K562 (cell line): ENCODE measurements around the gene CSTPP1. TPM values are rescaled to one million over a fixed set of nuclear protein-coding genes. Genes with fewer than 3 reads are reported as not detected.

Experiments used
- ATAC-seq: fragments of 200-7000 bp; cut with Tn5 transposase; 3 replicates; pipeline ENCODE4 v1.9.1; 2020; ENCODE audit warnings: moderate library complexity
- BruUV-seq: library from RNA; stranded (reverse); fragments of 400-500 nt; replicated peaks from 2 replicates; lab custom pipeline; 2021; lab: Mats Ljungman, UMichigan
- CTCF ChIA-PET: fragments of 300-600 bp; formaldehyde crosslinking; extraction: SDS; loops from one replicate; lab custom pipeline; 2021; ENCODE audit warnings: low intra/inter-chr PET ratio; lab: Yijun Ruan, JAX
- POLR2A ChIA-PET: fragments of 300-600, 350-650 bp; sonication (Branson Sonifier 250); formaldehyde crosslinking; extraction: SDS; loops from one replicate; lab custom pipeline; 2021; ENCODE audit warnings: antibody characterized with exemption, inconsistent platforms; lab: Yijun Ruan, JAX
- DNase-seq, 4 experiments: peaks; one replicate each; pipeline versions ENCODE4 v3.0.0 to v3.0.0-alpha.2; 2011 to 2018; ENCODE audit warnings: low spot score in 3 of 4, mixed read lengths in 3 of 4; ENCODE audit errors: extremely low read depth in 1 of 4
- FAIRE-seq: peaks from 2 replicates; lab custom pipeline; 2011; peaks lifted over from hg19 to GRCh38; lab: Jason Lieb, UNC
- H2AFZ ChIP-seq: 2 replicates; pipeline ENCODE4 v1.6.0; 2011; ENCODE audit warnings: low read depth, low read length, control low read depth, inconsistent platforms
- H3K27ac ChIP-seq: fragments of 200-600 bp; 3 replicates; pipeline ENCODE4 v1.8.0; 2011; ENCODE audit warnings: low read depth, mild to moderate bottlenecking, control low read depth, inconsistent platforms, low read length, moderate library complexity, mixed read lengths; ENCODE audit errors: extremely low read depth
- H3K27me3 ChIP-seq, 2 experiments: fragments of 300-600 bp in 1 of 2; 2 replicates in 1 of 2; 3 replicates in 1 of 2; pipeline versions ENCODE4 v1.6.0 to v1.8.0; 2011; ENCODE audit warnings: inconsistent platforms in 2 of 2, low read length in 2 of 2, mild to moderate bottlenecking in 1 of 2, mixed read lengths in 1 of 2, moderate library complexity in 1 of 2; ENCODE audit not compliant: control insufficient read depth in 2 of 2, insufficient read depth in 2 of 2
- H3K36me3 ChIP-seq: fragments of 300-600 bp; 3 replicates; pipeline ENCODE4 v1.8.0; 2011; ENCODE audit warnings: mild to moderate bottlenecking, low read length, inconsistent platforms; ENCODE audit not compliant: control insufficient read depth, insufficient read depth
- H3K4me1 ChIP-seq, 2 experiments: fragments of 200-600 bp in 1 of 2; replicated peaks in 1 of 2; 2 replicates in 1 of 2; 3 replicates in 1 of 2; pipeline versions ENCODE4 v1.5.1 to v1.8.0; 2011; ENCODE audit warnings: inconsistent platforms in 2 of 2, low read length in 2 of 2, mild to moderate bottlenecking in 1 of 2, mixed read lengths in 1 of 2, moderate library complexity in 1 of 2; ENCODE audit not compliant: control insufficient read depth in 2 of 2, insufficient read depth in 2 of 2
- H3K4me2 ChIP-seq: 2 replicates; pipeline ENCODE4 v1.6.1; 2011; ENCODE audit warnings: low read length, control low read depth, inconsistent platforms, mixed read lengths; ENCODE audit not compliant: insufficient read depth
- H3K4me3 ChIP-seq: fragments of 200-600 bp; sonication (generic), shearing (Covaris generic); 2 replicates; pipeline ENCODE4 v1.5.1; 2016; ENCODE audit warnings: control low read depth, inconsistent platforms
- H3K79me2 ChIP-seq: fragments of 200-600 bp; 3 replicates; pipeline ENCODE4 v1.8.0; 2011; ENCODE audit warnings: low read length, inconsistent platforms; ENCODE audit not compliant: control insufficient read depth, insufficient read depth
- H3K9ac ChIP-seq, 2 experiments: 2 replicates each; pipeline versions ENCODE4 v1.6.0 to v1.6.1; 2011; ENCODE audit warnings: low read depth in 2 of 2, low read length in 2 of 2, control low read depth in 1 of 2, inconsistent platforms in 1 of 2, mild to moderate bottlenecking in 1 of 2, mixed read lengths in 1 of 2; ENCODE audit not compliant: insufficient read depth in 1 of 2
- H3K9me1 ChIP-seq: one replicate; pipeline ENCODE4 v1.6.0; 2011; ENCODE audit warnings: inconsistent platforms, mild to moderate bottlenecking, low read length, moderate library complexity; ENCODE audit not compliant: control insufficient read depth, insufficient read depth
- H3K9me3 ChIP-seq: replicated peaks from 2 replicates; pipeline ENCODE4 v1.5.1; 2011; ENCODE audit warnings: low read depth, low read length, inconsistent platforms; ENCODE audit not compliant: control insufficient read depth, insufficient read depth
- H4K20me1 ChIP-seq: replicated peaks from 2 replicates; pipeline ENCODE4 v1.6.1; 2011; ENCODE audit warnings: low read length, inconsistent platforms, mixed read lengths; ENCODE audit not compliant: control insufficient read depth, insufficient read depth
- ADNP ChIP-seq: fragments of 200-800 bp; sonication (Bioruptor generic); IDR thresholded peaks from 2 replicates; pipeline ENCODE4 v1.6.1; 2016; ENCODE audit warnings: missing genetic modification characterization, missing compliant biosample characterization
- ATF1 ChIP-seq, 2 experiments: fragments of 450-650 bp in 1 of 2; IDR thresholded peaks; 2 replicates each; pipeline ENCODE4 v1.6.1; 2016; ENCODE audit warnings: missing compliant biosample characterization in 1 of 2, missing genetic modification characterization in 1 of 2
- BACH1 ChIP-seq: fragments of 200-800 bp; sonication (Bioruptor generic); IDR thresholded peaks from 2 replicates; pipeline ENCODE4 v1.6.1; 2016; ENCODE audit warnings: missing genetic modification characterization, missing compliant biosample characterization
- CBX5 ChIP-seq: IDR thresholded peaks from 2 replicates; pipeline ENCODE4 v1.6.1; 2014; ENCODE audit warnings: low read depth, borderline replicate concordance
- CCAR2 ChIP-seq: fragments of 200-400 bp; formaldehyde crosslinking; IDR thresholded peaks from 2 replicates; pipeline ENCODE4 v1.6.1; 2017; ENCODE audit warnings: mild to moderate bottlenecking, low read depth, low read length
- E2F3 ChIP-seq: fragments of 250-450 bp; sonication (Bioruptor Pico); IDR thresholded peaks from 2 replicates; pipeline ENCODE4 v1.4.0; 2020; ENCODE audit warnings: mild to moderate bottlenecking
- EGR1 ChIP-seq: fragments of 450-650 bp; conservative IDR thresholded peaks from 2 replicates; pipeline ENCODE4 v1.6.1; 2017; ENCODE audit warnings: mild to moderate bottlenecking
- NFE2 ChIP-seq: IDR thresholded peaks from 2 replicates; pipeline ENCODE4 v1.6.1; 2014; ENCODE audit warnings: antibody characterized with exemption, low read depth
- RB1 ChIP-seq: fragments of 450-650 bp; IDR thresholded peaks from 2 replicates; pipeline ENCODE4 v1.6.1; 2017; ENCODE audit warnings: low read depth, mild to moderate bottlenecking
- ZFPM2 ChIP-seq: fragments of 250-450 bp; sonication (Bioruptor Pico); IDR thresholded peaks from 2 replicates; pipeline ENCODE4 v1.5.1; 2022; ENCODE audit warnings: mild to moderate bottlenecking
- ZNF143 ChIP-seq: sonication (generic); formaldehyde crosslinking; IDR thresholded peaks from 2 replicates; pipeline ENCODE4 v1.9.0; 2022; ENCODE audit warnings: mild to moderate bottlenecking, missing genetic modification reagents
- ZNF316 ChIP-seq: fragments of 450-650 bp; IDR thresholded peaks from 2 replicates; pipeline ENCODE4 v1.6.1; 2016
- ZNF324 ChIP-seq: fragments of 250-450 bp; sonication (Bioruptor Pico); IDR thresholded peaks from 2 replicates; pipeline ENCODE4 v1.4.0; 2020; ENCODE audit warnings: mild to moderate bottlenecking
- ZNF431 ChIP-seq: sonication (generic); formaldehyde crosslinking; IDR thresholded peaks from 2 replicates; pipeline ENCODE4 v1.8.0; 2022; ENCODE audit warnings: mild to moderate bottlenecking, missing genetic modification reagents
- WGBS: fragments of 100-300 bp; shearing (Covaris generic); methylation state at CpG from one replicate; pipeline ENCODE4 v1.1.6; 2016; ENCODE audit warnings: low coverage, mixed read lengths; ENCODE audit not compliant: insufficient coverage; ENCODE audit errors: missing lambda C conversion rate; 5-methylcytosine and 5-hydroxymethylcytosine counted together
- in situ Hi-C: fragments of 300-500 bp; cut with MboI; formaldehyde crosslinking; loops from 4 replicates; pipeline ENCODE4 v1.15.0; 2018; ENCODE audit warnings: inconsistent platforms, mixed read lengths
- intact Hi-C: fragments of 100-400 bp; cut with micrococcal nuclease; formaldehyde crosslinking; loops from 2 replicates; pipeline ENCODE4 v1.14.2; 2022
- polyA plus RNA-seq, 8 experiments: library from polyadenylated mRNA; depleted of rRNA in 4 of 8; stranded (reverse) in 5 of 8; unstranded in 3 of 8; fragments of >200 nt; fragmentation: Nextera tagmentation in 2 of 8; fragmentation: Illumina TruSeq in 1 of 8; extraction: Ambion mirVana in 2 of 8; extraction: Trizol in 1 of 8; gene quantifications; 2 replicates each; pipeline versions ENCODE4 v1.2.1 to v1.2.3, GENCODE V29; 2011 to 2014; ENCODE audit warnings: inconsistent platforms in 1 of 8, missing spikeins in 1 of 8
- total RNA-seq, 7 experiments: library from RNA; depleted of rRNA in 6 of 7; stranded (reverse); fragments of >200 nt in 6 of 7; fragmentation: Illumina TruSeq in 2 of 7; extraction: Trizol in 2 of 7; gene quantifications; 2 replicates each; pipeline versions ENCODE4 v1.2.1 to v1.2.3, GENCODE V29; 2011 to 2021; ENCODE audit warnings: low replicate concordance in 1 of 7
- TF ChIP-seq, protein P1 (sequence below): fragments of 250-450 bp; sonication (Bioruptor Pico); IDR thresholded peaks from 2 replicates; pipeline ENCODE4 v1.8.0; 2022; ENCODE audit warnings: moderate library complexity, mild to moderate bottlenecking, inconsistent platforms
- TF ChIP-seq, protein P2 (sequence below): fragments of 450-650 bp; formaldehyde crosslinking; IDR thresholded peaks from 2 replicates; pipeline ENCODE4 v1.4.0; 2022; ENCODE audit warnings: mild to moderate bottlenecking, moderate library complexity
- TF ChIP-seq, protein P3 (sequence below): sonication (generic); formaldehyde crosslinking; IDR thresholded peaks from 2 replicates; pipeline ENCODE4 v1.8.1; 2022; ENCODE audit warnings: missing genetic modification reagents
- TF ChIP-seq, protein P4 (sequence below): sonication (generic); formaldehyde crosslinking; IDR thresholded peaks from 2 replicates; pipeline ENCODE4 v1.8.0; 2022; ENCODE audit warnings: missing genetic modification reagents, mild to moderate bottlenecking, moderate library complexity, borderline replicate concordance

CSTPP1 gene
- total and polyA plus RNA-seq, 9 of the 15 experiments (the other 6 are each of a cell fraction or from before 2014, with no cell fraction given) = 6.5 to 17.8 (median 9.2) TPM

DNA sequence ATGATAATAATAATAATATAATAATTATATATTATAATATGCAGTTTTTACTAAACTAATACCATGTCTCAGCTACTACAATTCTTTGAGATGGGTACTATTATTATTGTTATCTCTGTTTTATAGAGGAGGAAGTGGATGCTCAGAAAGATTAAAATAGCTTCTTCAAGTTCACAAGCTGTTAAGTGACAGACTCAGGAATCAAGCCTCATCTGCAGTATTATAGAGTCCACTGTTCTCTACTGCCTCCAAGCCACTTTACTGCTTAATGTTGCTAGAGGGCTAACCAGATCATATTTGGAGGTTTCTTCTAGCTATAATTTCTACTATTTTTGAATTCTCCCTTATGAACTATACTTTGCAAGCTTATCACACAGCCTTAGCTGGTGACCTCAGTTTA is 62.7 kb downstream of the CSTPP1 start (continued):
- no peak for TF ChIP-seq RB1
- no peak for TF ChIP-seq ZNF324 (CRISPR knock-in tag)
- no peak for TF ChIP-seq ADNP (tag)
- TF ChIP-seq ATF1 (CRISPR knock-in tag; IDR thresholded peaks at IDR 0.05) = no peak
- TF ChIP-seq ATF1 (tag; IDR thresholded peaks at IDR 0.05) = no peak
- TF ChIP-seq, protein P1, sequence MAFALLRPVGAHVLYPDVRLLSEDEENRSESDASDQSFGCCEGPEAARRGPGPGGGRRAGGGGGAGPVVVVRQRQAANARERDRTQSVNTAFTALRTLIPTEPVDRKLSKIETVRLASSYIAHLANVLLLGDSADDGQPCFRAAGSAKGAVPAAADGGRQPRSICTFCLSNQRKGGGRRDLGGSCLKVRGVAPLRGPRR (CRISPR knock-in tag) = no peak
- no peak for TF ChIP-seq ZNF316
- TF ChIP-seq, all 486 proteins: peak for 0

DNA sequence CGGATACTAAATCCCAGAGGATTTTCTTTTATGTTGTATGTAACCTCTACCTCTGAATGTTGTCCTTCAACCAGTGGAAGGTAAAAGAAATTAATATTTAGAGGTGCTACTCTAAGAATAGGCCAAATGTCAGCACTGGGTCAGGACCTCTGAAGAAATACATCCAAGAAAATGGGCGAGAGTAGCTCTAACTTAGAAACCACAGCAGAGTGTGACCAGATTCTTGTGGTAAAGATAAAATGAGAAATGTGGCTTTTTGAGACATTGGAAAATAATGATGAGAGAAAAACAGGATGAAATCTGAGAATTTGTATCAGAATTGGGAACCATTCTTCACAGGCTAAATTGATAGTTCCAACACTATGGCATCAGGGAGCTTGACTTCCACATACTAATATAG is 63.5 kb downstream of the CSTPP1 start:
- H3K79me2 ChIP-seq = no peaks in the 10 kb centered on the region
- no peak overlapping the region for H3K4me3 ChIP-seq
- H4K20me1 ChIP-seq = no peaks in the 10 kb centered on the region
- no peak for FAIRE-seq
- H3K27me3 ChIP-seq = no peaks in the 10 kb centered on the region
- no peak overlapping the region for H3K4me2 ChIP-seq
- ChIA-PET POLR2A (interaction anchor here (0.6 to 1.5 kb wide), 4 partner anchors 8 to 25 kb away, joined by 3 to 4 read pairs (median 3); no protein-coding TSS in a partner anchor), CTCF (no interaction called here)
- no peaks in the 10 kb centered on the region for H3K36me3 ChIP-seq
- no peaks in the 10 kb centered on the region for H3K9me1 ChIP-seq
- intact Hi-C loops (no loop called here), in situ Hi-C loops (no loop called here)
- DNase-seq = no peak
- ATAC-seq = no peak
- no TSS peak for BruUV-seq
- no peak for TF ChIP-seq EGR1
- TF ChIP-seq, protein P2, sequence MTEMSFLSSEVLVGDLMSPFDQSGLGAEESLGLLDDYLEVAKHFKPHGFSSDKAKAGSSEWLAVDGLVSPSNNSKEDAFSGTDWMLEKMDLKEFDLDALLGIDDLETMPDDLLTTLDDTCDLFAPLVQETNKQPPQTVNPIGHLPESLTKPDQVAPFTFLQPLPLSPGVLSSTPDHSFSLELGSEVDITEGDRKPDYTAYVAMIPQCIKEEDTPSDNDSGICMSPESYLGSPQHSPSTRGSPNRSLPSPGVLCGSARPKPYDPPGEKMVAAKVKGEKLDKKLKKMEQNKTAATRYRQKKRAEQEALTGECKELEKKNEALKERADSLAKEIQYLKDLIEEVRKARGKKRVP (CRISPR knock-in tag) = no peak
- TF ChIP-seq, protein P3, sequence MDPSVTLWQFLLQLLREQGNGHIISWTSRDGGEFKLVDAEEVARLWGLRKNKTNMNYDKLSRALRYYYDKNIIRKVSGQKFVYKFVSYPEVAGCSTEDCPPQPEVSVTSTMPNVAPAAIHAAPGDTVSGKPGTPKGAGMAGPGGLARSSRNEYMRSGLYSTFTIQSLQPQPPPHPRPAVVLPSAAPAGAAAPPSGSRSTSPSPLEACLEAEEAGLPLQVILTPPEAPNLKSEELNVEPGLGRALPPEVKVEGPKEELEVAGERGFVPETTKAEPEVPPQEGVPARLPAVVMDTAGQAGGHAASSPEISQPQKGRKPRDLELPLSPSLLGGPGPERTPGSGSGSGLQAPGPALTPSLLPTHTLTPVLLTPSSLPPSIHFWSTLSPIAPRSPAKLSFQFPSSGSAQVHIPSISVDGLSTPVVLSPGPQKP (CRISPR knock-in tag) = no peak
- no peak for TF ChIP-seq CBX5
- TF ChIP-seq, protein P4, sequence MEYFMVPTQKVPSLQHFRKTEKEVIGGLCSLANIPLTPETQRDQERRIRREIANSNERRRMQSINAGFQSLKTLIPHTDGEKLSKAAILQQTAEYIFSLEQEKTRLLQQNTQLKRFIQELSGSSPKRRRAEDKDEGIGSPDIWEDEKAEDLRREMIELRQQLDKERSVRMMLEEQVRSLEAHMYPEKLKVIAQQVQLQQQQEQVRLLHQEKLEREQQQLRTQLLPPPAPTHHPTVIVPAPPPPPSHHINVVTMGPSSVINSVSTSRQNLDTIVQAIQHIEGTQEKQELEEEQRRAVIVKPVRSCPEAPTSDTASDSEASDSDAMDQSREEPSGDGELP (CRISPR knock-in tag) = no peak
- TF ChIP-seq NFE2 = no peak
- no peak for TF ChIP-seq ZFPM2 (CRISPR knock-in tag)
- TF ChIP-seq CCAR2 = no peak
- no peak for TF ChIP-seq E2F3 (CRISPR knock-in tag)
- TF ChIP-seq ZNF143 (CRISPR knock-in tag) = no peak
- TF ChIP-seq ZNF431 (CRISPR knock-in tag) = no peak
- no peak for TF ChIP-seq BACH1 (tag)
- WGBS = 74% methylated on average over 2 of the region's 2 CpGs
- H3K4me1 ChIP-seq = peaks cover 17 to 23% of the 10 kb centered on the region in 2 experiments
- H2AFZ ChIP-seq = no peak overlapping the region
- no peak overlapping the region for H3K9ac ChIP-seq
- H3K27ac ChIP-seq = no peak overlapping the region
- H3K9me3 ChIP-seq = no peaks in the 10 kb centered on the region
